GM23338 (cell line): Measurements from ENCODE around the gene RBMS2.

ENCODE experiments used
- CREB1 ChIP-seq: fragments of 250-450 bp; sonication (Bioruptor Pico); IDR thresholded peaks from 2 replicates; pipeline ENCODE4 v1.5.0; 2020; ENCODE audit warnings: low read depth, mild to moderate bottlenecking, moderate library complexity
- EZH2 ChIP-seq: fragments of 200-600 bp; sonication (generic); IDR thresholded peaks from one replicate; pipeline ENCODE4 v1.8.0; 2017; ENCODE audit warnings: antibody characterized with exemption, mild to moderate bottlenecking, low read depth; ENCODE audit not compliant: unreplicated experiment
- EZH2phosphoT487 ChIP-seq: fragments of 200-600 bp; sonication (generic); IDR thresholded peaks from one replicate; pipeline ENCODE4 v1.8.1; 2018; ENCODE audit warnings: antibody characterized with exemption; ENCODE audit not compliant: unreplicated experiment
- JUNB ChIP-seq: IDR thresholded peaks from one replicate; pipeline ENCODE4 v1.6.1; 2016; ENCODE audit warnings: antibody characterized with exemption; ENCODE audit not compliant: unreplicated experiment
- NANOG ChIP-seq: IDR thresholded peaks from 2 replicates; pipeline ENCODE4 v1.6.1; 2016; ENCODE audit warnings: antibody characterized with exemption, borderline replicate concordance
- POLR2AphosphoS5 ChIP-seq: IDR thresholded peaks from 2 replicates; pipeline ENCODE4 v1.6.1; 2016; ENCODE audit warnings: antibody characterized with exemption, low read depth
- STAT1 ChIP-seq: IDR thresholded peaks from one replicate; pipeline ENCODE4 v1.6.1; 2016; ENCODE audit warnings: antibody characterized with exemption; ENCODE audit not compliant: unreplicated experiment
- ZNF114 ChIP-seq: fragments of 250-450 bp; sonication (Bioruptor Pico); IDR thresholded peaks from 2 replicates; pipeline ENCODE4 v1.5.0; 2020; ENCODE audit warnings: mild to moderate bottlenecking, moderate library complexity
- TF ChIP-seq, protein P1 (sequence below), 2 experiments: fragments of 200-600 bp in 1 of 2; sonication (generic) in 1 of 2; conservative IDR thresholded peaks; 2 replicates each; pipeline versions ENCODE4 v1.5.1 to v1.6.1; 2016 to 2017; ENCODE audit warnings: antibody characterized with exemption in 2 of 2, low read depth in 2 of 2, mild to moderate bottlenecking in 2 of 2, moderate library complexity in 1 of 2
- TF ChIP-seq, protein P2 (sequence below): IDR thresholded peaks from one replicate; pipeline ENCODE4 v1.6.1; 2018; ENCODE audit warnings: antibody characterized with exemption; ENCODE audit not compliant: unreplicated experiment
- TF ChIP-seq, protein P3 (sequence below): IDR thresholded peaks from 2 replicates; pipeline ENCODE4 v1.6.1; 2016; ENCODE audit warnings: antibody characterized with exemption

DNA sequence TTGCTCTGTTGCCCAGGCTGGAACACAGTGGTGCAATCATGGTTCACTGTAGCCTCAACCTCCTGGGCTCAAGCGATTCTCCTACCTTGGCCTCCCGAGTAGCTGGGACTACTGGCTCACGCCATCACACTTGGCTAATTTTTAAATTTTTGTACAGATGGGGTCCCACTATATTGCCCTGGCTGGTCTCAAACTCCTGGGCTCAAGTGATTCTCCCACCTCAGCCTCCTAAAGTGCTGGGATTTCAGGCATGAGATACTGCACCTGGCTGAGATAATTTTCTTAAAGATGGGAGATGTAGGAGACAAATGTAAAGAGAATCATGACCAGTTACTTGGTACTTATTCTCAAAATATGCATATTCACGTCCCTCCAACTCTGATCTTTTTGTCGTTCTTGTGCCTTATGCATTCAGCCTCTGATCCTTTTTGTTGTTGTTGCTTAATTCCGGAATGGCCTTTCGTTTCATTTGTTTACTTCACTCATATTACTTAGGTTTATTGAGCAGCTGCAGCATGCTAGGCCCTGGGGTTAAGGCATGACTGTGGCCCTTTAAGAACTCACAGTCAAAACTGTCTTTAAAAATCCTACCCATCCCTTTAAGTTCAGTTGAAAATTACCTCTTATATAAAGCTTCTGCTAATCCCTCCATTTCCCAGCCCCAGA, 8.9 kb downstream of the RBMS2 start:
- no peak for TF ChIP-seq EZH2
- TF ChIP-seq, protein P1, sequence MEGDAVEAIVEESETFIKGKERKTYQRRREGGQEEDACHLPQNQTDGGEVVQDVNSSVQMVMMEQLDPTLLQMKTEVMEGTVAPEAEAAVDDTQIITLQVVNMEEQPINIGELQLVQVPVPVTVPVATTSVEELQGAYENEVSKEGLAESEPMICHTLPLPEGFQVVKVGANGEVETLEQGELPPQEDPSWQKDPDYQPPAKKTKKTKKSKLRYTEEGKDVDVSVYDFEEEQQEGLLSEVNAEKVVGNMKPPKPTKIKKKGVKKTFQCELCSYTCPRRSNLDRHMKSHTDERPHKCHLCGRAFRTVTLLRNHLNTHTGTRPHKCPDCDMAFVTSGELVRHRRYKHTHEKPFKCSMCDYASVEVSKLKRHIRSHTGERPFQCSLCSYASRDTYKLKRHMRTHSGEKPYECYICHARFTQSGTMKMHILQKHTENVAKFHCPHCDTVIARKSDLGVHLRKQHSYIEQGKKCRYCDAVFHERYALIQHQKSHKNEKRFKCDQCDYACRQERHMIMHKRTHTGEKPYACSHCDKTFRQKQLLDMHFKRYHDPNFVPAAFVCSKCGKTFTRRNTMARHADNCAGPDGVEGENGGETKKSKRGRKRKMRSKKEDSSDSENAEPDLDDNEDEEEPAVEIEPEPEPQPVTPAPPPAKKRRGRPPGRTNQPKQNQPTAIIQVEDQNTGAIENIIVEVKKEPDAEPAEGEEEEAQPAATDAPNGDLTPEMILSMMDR (conservative IDR thresholded peaks at IDR 0.05; ENCODE audit: low read depth in 2 of 2), result no peak
- TF ChIP-seq, protein P2, sequence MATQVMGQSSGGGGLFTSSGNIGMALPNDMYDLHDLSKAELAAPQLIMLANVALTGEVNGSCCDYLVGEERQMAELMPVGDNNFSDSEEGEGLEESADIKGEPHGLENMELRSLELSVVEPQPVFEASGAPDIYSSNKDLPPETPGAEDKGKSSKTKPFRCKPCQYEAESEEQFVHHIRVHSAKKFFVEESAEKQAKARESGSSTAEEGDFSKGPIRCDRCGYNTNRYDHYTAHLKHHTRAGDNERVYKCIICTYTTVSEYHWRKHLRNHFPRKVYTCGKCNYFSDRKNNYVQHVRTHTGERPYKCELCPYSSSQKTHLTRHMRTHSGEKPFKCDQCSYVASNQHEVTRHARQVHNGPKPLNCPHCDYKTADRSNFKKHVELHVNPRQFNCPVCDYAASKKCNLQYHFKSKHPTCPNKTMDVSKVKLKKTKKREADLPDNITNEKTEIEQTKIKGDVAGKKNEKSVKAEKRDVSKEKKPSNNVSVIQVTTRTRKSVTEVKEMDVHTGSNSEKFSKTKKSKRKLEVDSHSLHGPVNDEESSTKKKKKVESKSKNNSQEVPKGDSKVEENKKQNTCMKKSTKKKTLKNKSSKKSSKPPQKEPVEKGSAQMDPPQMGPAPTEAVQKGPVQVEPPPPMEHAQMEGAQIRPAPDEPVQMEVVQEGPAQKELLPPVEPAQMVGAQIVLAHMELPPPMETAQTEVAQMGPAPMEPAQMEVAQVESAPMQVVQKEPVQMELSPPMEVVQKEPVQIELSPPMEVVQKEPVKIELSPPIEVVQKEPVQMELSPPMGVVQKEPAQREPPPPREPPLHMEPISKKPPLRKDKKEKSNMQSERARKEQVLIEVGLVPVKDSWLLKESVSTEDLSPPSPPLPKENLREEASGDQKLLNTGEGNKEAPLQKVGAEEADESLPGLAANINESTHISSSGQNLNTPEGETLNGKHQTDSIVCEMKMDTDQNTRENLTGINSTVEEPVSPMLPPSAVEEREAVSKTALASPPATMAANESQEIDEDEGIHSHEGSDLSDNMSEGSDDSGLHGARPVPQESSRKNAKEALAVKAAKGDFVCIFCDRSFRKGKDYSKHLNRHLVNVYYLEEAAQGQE, result no peak
- TF ChIP-seq POLR2AphosphoS5, result no peak
- no peak for TF ChIP-seq EZH2phosphoT487
- no peak for TF ChIP-seq CREB1 (CRISPR knock-in tag)
- TF ChIP-seq ZNF114 (CRISPR knock-in tag), result no peak
- no peak for TF ChIP-seq STAT1
- TF ChIP-seq NANOG, result no peak
- no peak for TF ChIP-seq JUNB
- TF ChIP-seq, protein P3, sequence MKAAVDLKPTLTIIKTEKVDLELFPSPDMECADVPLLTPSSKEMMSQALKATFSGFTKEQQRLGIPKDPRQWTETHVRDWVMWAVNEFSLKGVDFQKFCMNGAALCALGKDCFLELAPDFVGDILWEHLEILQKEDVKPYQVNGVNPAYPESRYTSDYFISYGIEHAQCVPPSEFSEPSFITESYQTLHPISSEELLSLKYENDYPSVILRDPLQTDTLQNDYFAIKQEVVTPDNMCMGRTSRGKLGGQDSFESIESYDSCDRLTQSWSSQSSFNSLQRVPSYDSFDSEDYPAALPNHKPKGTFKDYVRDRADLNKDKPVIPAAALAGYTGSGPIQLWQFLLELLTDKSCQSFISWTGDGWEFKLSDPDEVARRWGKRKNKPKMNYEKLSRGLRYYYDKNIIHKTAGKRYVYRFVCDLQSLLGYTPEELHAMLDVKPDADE, result no peak
